HFF-Myc (cell line): Measurements from ENCODE around the gene POLR3GL.
A peak's percentile ranks its signal among the peaks of the same experiment; 100 is the strongest.

ENCODE experiments used
- DNase-seq: peaks from one replicate; pipeline ENCODE4 v3.0.0-alpha.2; 2011; ENCODE audit warnings: low read depth; ENCODE audit errors: extremely low read depth
- H3K4me3 ChIP-seq: replicated peaks from 2 replicates; pipeline ENCODE4 v1.5.1; 2011; ENCODE audit warnings: low read depth, mild to moderate bottlenecking, control low read depth, low read length
- CTCF ChIP-seq: IDR thresholded peaks from 2 replicates; pipeline ENCODE4 v1.5.1; 2012; ENCODE audit warnings: mild to moderate bottlenecking, low read depth, low read length, control low read depth; ENCODE audit errors: missing control alignments

The POLR3GL gene

GRCh38 chr1:146010126-146010738 lies 45.7 kb downstream of the POLR3GL start:
- H3K4me3 ChIP-seq: no peak overlapping the region
- DNase-seq: no peak
- no peak for TF ChIP-seq CTCF

- H3K4me3 ChIP-seq: no peak overlapping the region
- peak; percentile 71 for TF ChIP-seq CTCF
- peak; percentile 76 for DNase-seq
Observed at GRCh38 chr1:146012703-146013558, 48.4 kb downstream of the POLR3GL start.

GRCh38 chr1:146013559-146013922 lies 49.1 kb downstream of the POLR3GL start:
- no peak overlapping the region for H3K4me3 ChIP-seq

GRCh38 chr1:146016891-146017290 lies 52.4 kb downstream of the POLR3GL start:
- no peak for DNase-seq
- no peak for TF ChIP-seq CTCF
- no peak overlapping the region for H3K4me3 ChIP-seq

More at GRCh38 chr1:146013559-146013922, 49.1 kb downstream of the POLR3GL start:
- no peak for DNase-seq
- no peak for TF ChIP-seq CTCF

GRCh38 chr1:146019231-146020057 lies 55.0 kb downstream of the POLR3GL start:
- no peak for TF ChIP-seq CTCF
- DNase-seq: no peak
- H3K4me3 ChIP-seq: no peak overlapping the region

- H3K4me3 ChIP-seq: no peak overlapping the region
- no peak for DNase-seq
- TF ChIP-seq CTCF: no peak
Observed at GRCh38 chr1:146020058-146021049, 55.9 kb downstream of the POLR3GL start.
